ENCODE data around the gene KLF11. TPM values are rescaled to one million over a fixed set of nuclear protein-coding genes. Genes with fewer than 3 reads are reported as not detected.

The KLF11 gene
- total RNA-seq, 3 donors from 2014 or later, result 22.0 to 27.5 (median 22.2) TPM

DNA sequence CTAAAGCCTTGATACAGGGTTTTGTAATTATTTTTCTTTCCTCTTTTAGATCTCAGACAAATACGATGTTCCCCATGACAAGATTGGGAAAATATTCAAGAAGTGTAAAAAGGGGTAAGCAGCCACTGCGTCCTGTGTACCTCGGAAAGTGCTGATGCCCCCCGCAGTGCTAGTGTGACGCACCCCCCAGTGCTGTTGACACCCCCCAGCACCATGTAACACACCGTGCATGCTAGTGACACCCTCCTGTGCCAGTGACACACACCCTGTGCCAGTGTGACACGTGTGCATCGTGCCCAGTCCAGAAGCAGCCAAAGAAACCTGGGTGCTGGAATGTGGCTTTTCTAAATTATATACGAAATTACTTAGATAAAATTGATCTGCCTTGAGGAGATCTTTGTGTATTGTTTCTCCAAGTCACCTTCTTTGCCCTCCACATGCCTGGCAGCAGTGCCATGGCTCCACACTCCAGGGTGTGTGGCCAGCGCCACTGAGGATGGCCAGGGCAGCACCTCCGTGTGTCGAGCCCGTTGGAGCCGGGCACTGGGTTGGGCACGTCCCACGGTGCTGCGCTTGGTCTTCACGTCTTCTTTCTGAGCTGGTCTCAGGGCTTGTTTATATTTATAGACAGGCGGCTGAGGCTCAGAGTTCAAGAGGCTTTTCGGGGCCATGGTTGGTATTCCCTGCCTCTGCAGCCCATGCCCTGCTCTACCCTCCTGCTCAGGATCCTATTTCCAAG is 44.3 kb upstream of the KLF11 start:
- H3K4me1 ChIP-seq, result no peaks in the 10 kb centered on the region
- intact Hi-C loops (cut with DNase I; ENCODE audit: low total_unique reads), result no loop called here
- no peaks in the 10 kb centered on the region for H3K27me3 ChIP-seq
- no peaks in the 10 kb centered on the region for H3K9me3 ChIP-seq
- no peak for DNase-seq (ENCODE audit: low spot score in 2 of 2)
- H3K4me3 ChIP-seq, result no peak overlapping the region
- no peak overlapping the region for H3K27ac ChIP-seq
- TF ChIP-seq POLR2AphosphoS5 (IDR thresholded peaks at IDR 0.05) (no peak), POLR2A (IDR thresholded peaks at IDR 0.05) (no peak)
- TF ChIP-seq, protein P1, sequence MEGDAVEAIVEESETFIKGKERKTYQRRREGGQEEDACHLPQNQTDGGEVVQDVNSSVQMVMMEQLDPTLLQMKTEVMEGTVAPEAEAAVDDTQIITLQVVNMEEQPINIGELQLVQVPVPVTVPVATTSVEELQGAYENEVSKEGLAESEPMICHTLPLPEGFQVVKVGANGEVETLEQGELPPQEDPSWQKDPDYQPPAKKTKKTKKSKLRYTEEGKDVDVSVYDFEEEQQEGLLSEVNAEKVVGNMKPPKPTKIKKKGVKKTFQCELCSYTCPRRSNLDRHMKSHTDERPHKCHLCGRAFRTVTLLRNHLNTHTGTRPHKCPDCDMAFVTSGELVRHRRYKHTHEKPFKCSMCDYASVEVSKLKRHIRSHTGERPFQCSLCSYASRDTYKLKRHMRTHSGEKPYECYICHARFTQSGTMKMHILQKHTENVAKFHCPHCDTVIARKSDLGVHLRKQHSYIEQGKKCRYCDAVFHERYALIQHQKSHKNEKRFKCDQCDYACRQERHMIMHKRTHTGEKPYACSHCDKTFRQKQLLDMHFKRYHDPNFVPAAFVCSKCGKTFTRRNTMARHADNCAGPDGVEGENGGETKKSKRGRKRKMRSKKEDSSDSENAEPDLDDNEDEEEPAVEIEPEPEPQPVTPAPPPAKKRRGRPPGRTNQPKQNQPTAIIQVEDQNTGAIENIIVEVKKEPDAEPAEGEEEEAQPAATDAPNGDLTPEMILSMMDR (IDR thresholded peaks at IDR 0.05), result no peak
- no peaks in the 10 kb centered on the region for H3K36me3 ChIP-seq

DNA sequence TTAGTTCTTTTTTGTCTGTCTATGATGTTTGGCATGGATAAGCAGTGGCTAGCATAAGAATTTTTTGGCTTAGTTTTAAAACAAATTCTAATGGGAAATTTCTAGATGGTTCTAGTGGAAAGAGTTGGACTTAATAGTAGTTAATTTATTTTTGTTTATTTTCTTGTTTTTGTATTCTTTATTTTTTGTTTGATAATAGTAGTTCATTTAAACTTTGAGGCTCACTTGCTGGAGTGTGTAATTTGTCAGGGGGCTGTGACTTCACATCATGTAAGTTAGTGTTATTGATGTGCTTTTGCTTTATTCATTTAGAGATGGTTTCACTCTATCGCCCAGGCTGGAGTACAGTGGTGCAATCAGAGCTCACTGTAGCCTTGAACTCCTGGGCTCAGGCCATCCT is 43.7 kb upstream of the KLF11 start:
- DNase-seq (ENCODE audit: low spot score in 2 of 2), result no peak
- H3K9me3 ChIP-seq, result no peaks in the 10 kb centered on the region
- intact Hi-C loops (cut with DNase I; ENCODE audit: low total_unique reads), result no loop called here

DNA sequence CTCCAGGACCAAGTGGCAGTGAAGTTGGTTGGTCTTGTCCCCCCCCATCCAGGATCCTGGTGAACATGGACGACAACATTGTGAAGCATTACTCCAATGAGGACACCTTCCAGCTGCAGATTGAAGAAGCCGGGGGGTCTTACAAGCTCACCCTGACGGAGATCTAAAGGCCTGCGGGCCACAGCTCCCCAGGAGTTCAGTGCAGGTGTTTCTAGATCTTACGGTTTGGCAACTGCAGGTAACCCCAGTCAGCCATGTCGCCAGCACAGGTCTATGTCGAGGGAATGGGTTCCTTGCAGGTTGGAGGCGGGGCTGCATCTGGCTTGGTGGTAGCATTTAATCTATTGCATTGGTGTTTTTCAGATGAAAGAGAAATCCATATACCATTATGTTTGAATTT is 42.8 kb upstream of the KLF11 start:
- DNase-seq (ENCODE audit: low spot score in 2 of 2), result no peak
- no peaks in the 10 kb centered on the region for H3K4me1 ChIP-seq
- H3K4me3 ChIP-seq, result no peak overlapping the region
- intact Hi-C loops (cut with DNase I; ENCODE audit: low total_unique reads), result no loop called here
- H3K36me3 ChIP-seq, result no peaks in the 10 kb centered on the region
- H3K9me3 ChIP-seq, result no peaks in the 10 kb centered on the region
- no peak for TF ChIP-seq POLR2A (IDR thresholded peaks at IDR 0.05)
- no peak for TF ChIP-seq POLR2AphosphoS5 (IDR thresholded peaks at IDR 0.05)
- TF ChIP-seq, protein P1 (IDR thresholded peaks at IDR 0.05), result no peak
- H3K27me3 ChIP-seq, result no peaks in the 10 kb centered on the region
- H3K27ac ChIP-seq, result no peak overlapping the region

More for the DNA sequence above, 43.7 kb upstream of the KLF11 start:
- no peaks in the 10 kb centered on the region for H3K36me3 ChIP-seq
- H3K27ac ChIP-seq, result no peak overlapping the region
- H3K4me1 ChIP-seq, result no peaks in the 10 kb centered on the region
- H3K27me3 ChIP-seq, result no peaks in the 10 kb centered on the region
- no peak overlapping the region for H3K4me3 ChIP-seq
- no peak for TF ChIP-seq POLR2AphosphoS5 (IDR thresholded peaks at IDR 0.05)
- no peak for TF ChIP-seq POLR2A (IDR thresholded peaks at IDR 0.05)
- TF ChIP-seq, protein P1 (IDR thresholded peaks at IDR 0.05), result no peak

DNA sequence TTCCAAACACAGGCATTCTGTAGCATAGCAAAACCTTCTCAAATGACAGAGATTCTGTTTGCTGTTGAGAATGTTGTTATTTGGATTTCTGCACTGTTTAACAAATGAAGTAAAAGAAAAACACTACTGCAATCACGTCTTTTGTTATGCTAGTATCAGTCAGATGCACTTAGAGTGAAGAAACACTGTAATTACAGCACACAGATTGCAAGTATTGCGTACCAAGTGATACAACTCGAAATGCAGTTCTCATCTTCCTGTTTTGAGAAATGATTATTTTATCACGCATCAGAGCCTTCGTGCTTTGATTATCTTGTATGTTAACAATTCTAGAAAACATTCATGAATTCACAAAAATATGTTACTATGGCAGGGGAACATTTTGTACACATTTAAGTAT is 41.8 kb upstream of the KLF11 start:
- H3K9me3 ChIP-seq, result no peaks in the 10 kb centered on the region
- H3K4me3 ChIP-seq, result no peak overlapping the region
- no peak overlapping the region for H3K27ac ChIP-seq
- TF ChIP-seq POLR2A (IDR thresholded peaks at IDR 0.05) (no peak), POLR2AphosphoS5 (IDR thresholded peaks at IDR 0.05) (no peak)
- TF ChIP-seq, protein P1 (IDR thresholded peaks at IDR 0.05), result no peak
- no peak for DNase-seq (ENCODE audit: low spot score in 2 of 2)
- intact Hi-C loops (cut with DNase I; ENCODE audit: low total_unique reads), result no loop called here
- H3K36me3 ChIP-seq, result no peaks in the 10 kb centered on the region
- H3K4me1 ChIP-seq, result no peaks in the 10 kb centered on the region
- H3K27me3 ChIP-seq, result no peaks in the 10 kb centered on the region

DNA sequence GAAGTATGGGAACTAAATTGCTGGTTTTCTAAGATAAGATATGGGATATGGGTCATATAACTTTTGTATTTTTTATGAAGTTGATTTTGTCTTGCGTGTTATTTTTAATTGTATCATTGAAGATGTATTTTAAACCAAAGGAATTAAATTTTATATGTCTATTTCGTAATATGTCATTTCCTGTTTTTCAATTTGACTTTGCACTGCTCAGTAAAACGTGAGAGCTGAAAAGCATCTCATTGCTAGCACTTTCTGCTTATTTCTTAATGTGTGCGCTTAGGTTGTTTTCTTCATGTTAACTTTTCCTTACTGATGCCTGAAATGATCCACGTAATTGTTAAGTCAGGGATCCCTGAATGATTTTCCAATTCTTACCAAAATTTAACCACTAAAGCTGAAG is 41.2 kb upstream of the KLF11 start:
- no peaks in the 10 kb centered on the region for H3K4me1 ChIP-seq
- H3K36me3 ChIP-seq, result no peaks in the 10 kb centered on the region
- H3K27ac ChIP-seq, result no peak overlapping the region
- no peak for DNase-seq (ENCODE audit: low spot score in 2 of 2)
- H3K27me3 ChIP-seq, result no peaks in the 10 kb centered on the region
- TF ChIP-seq POLR2AphosphoS5 (IDR thresholded peaks at IDR 0.05) (no peak), POLR2A (IDR thresholded peaks at IDR 0.05) (no peak)
- TF ChIP-seq, protein P1 (IDR thresholded peaks at IDR 0.05), result no peak
- no peak overlapping the region for H3K4me3 ChIP-seq
- intact Hi-C loops (cut with DNase I; ENCODE audit: low total_unique reads), result no loop called here
- H3K9me3 ChIP-seq, result no peaks in the 10 kb centered on the region

Measured in breast epithelium (tissue), 4 donors.